GM19025 (cell line): ENCODE results near the gene UBE2E2.

ENCODE experiments used
- ATAC-seq: cut with Tn5 transposase; IDR thresholded peaks from one replicate; pipeline ENCODE4 v1.9.1; 2021; ENCODE audit warnings: mild to moderate bottlenecking, low read depth, moderate library complexity; ENCODE audit not compliant: unreplicated experiment

UBE2E2 gene

GRCh38 chr3:23459889-23460546 lies 256.9 kb downstream of the UBE2E2 start:
- ATAC-seq, result no peak

DNA sequence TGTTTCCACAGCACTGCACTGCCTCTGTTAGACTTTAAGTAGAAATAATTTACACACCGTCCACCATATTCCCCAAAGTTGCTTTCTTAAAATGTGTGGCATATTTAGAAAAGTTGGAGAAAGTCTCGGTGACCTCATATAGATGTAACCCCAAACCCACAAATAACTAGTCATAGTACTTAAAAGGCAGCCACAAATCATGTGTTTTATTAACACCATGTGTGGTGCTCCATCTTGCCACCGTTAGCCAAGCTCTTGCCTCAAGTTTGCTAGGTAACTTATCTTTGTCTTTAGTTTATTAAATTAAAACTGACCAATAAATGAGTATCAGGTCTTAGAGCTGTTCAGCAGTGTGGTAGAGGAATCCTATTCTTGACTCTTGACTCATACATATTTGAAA lies 257.9 kb downstream of the UBE2E2 start:
- ATAC-seq, result no peak

- no peak for ATAC-seq
Measured at GRCh38 chr3:23463791-23464190, 260.7 kb downstream of the UBE2E2 start.

- ATAC-seq, result no peak
Measured at GRCh38 chr3:23465569-23465968, 262.4 kb downstream of the UBE2E2 start.

- ATAC-seq, result no peak
Measured at GRCh38 chr3:23468203-23468602, 265.1 kb downstream of the UBE2E2 start.

DNA sequence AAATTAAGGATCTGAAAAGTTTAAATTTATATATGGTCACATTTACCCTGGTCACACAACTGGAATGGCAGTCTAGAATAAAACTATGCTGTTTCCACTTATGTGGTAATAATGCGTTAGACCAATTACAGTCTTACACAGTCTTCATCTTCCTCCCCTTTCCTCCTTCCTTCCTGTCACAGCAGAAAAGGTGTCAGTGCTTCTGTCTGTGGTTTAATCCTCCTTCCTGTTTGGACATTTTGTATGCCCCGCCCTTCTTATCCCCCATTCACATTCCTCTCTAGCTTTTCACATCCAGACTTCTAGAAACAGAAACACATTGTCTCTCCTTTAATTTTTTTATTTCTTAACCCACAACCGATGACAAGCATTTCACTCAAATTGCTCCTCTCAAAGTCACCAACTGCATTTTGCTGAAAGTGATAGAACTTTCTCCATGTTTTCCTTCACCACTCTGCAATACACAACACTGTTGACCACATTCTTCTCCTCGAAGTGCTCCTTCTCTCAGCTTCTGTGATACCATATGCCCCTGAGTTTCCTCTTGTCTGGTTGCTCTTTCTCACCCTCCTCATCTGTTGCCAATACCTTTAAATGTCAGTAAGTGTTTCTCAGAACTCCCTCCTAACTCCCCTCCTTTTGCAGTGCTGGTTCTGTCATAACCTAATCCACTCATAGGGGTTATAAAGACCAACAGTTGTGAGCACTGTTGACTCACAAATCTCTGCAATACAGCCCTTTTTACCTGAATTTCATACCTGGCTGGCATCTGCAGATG lies 271.6 kb downstream of the UBE2E2 start:
- ATAC-seq, result no peak

- no peak for ATAC-seq
Measured at GRCh38 chr3:23475446-23475845, 272.3 kb downstream of the UBE2E2 start.

DNA sequence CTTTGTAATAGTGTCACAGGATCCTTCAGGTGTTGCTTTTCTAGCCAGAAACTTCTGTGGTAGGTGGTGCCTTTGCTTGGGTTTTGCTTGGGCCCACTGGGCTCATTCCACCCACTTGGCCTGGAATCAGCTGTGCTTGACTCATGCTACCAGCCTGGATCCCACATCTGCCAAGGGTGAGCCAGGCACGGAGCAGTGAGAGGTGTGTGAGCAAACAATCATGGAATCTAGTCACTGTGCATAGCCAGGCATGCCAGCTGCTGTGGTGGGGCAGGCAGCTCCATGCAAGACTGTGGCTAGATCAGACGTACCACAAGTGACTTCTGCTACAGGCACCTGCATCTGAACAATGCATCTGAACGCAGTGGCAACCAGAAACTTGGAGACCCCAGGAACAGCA lies 275.9 kb downstream of the UBE2E2 start:
- no peak for ATAC-seq

GRCh38 chr3:23479615-23480328 lies 276.6 kb downstream of the UBE2E2 start:
- no peak for ATAC-seq

GRCh38 chr3:23480329-23480714 lies 277.2 kb downstream of the UBE2E2 start:
- no peak for ATAC-seq

DNA sequence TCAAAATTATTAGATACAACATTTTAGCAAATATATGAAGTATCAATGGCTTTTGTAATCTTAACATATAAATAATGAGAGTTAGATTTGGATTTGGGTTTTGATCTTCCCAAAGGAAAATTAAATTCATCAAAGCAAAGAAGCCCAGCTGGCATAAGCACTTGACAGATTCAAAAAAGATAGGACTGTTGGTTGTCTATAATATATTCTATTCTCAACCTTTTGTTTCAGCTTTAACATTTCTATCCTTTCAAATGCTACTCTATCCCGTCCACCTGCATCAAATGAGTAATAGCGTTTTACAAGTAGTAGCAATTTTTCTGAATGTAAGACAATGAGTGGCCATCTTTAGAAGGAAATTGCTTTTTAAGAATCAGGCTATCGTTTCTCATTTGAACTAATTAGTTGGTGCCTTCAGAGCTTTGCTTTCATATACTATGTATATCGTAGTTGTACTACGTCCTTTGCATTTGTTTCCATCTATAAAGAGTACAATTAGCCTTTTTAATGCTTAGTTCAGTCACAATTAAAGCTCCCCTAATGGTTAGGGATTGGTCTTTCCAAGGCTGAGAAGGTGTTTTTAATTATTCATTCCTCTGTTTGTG lies 278.0 kb downstream of the UBE2E2 start:
- no peak for ATAC-seq

GRCh38 chr3:23481616-23482278 lies 278.6 kb downstream of the UBE2E2 start:
- no peak for ATAC-seq

DNA sequence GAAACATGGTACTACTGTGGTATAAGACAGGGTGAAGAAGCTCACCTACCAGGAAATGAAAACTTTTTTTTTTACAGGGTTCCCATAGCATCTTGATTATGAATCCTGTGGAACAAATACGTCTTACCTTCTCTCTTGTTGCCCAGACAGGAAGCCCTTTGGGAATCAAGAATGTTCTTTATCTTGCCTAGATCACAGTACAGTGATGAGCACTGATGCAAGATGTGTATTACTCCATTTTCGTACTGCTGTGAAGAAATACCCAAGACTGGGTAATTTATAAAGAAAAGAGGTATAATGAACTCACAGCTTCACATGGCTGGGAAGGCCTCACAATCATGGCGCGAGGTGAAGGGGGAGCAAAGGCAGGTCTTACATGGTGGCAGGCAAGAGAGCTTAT lies 281.3 kb downstream of the UBE2E2 start:
- no peak for ATAC-seq

DNA sequence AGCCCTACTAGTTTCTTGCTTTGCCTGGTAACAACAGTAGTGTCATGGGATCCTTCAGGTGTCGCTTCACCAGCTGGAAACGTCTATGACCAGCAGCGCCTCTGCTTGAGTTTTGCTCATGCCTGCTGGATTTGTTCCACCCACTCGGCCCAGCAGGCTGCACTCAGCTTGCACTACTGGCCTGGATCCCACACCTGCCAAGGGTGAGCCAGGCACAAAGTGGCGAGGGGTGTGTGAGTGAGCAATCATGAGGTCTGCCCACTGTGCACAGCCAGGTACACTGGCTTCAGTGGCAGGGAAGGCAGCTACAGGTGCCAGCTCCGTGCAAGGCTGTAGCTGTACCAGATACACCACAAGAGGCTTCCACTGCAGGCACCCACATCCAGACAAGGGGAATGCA lies 282.8 kb downstream of the UBE2E2 start:
- no peak for ATAC-seq

GRCh38 chr3:23487015-23487414 lies 283.9 kb downstream of the UBE2E2 start:
- no peak for ATAC-seq

DNA sequence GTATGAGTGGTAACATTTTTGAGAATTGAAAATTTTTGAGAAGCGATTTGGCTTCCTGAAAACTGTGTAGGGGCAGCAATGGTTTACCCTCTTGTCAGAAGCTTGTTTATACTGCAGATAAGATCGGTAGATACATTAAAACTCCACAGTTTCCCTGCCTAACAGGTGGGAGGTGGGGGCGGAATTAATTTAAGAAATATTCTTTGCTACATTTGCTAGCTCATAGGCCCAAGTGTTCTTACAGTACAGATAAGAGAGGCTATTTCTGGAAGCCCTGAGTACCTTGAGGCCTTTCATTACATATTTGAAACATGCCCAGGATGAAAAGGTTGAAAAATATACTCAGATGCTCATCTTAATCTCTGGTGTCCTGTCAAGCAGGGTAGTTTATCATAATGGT lies 285.5 kb downstream of the UBE2E2 start:
- no peak for ATAC-seq

GRCh38 chr3:23489300-23490158 lies 286.4 kb downstream of the UBE2E2 start:
- no peak for ATAC-seq

DNA sequence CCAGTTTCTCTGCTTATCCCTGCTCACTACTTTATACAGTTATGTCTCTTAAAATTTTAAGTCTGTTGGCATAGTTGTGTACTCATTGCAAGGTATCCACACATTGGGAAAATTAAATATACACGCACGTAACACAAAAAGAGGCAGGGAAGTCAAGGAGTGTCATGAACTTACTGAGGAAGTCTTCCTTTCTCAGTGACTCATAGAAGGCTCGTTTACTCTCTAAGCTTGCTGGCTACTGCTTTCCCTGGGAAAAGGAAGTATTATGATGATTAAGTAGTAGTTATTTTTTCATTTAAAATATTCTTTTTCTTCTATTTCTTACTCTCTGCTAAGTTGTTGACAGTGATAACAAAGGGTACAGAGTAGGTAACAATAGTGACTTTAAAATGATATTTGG lies 287.3 kb downstream of the UBE2E2 start:
- no peak for ATAC-seq

- ATAC-seq, result no peak
Measured at GRCh38 chr3:23492057-23492456, 288.9 kb downstream of the UBE2E2 start.

DNA sequence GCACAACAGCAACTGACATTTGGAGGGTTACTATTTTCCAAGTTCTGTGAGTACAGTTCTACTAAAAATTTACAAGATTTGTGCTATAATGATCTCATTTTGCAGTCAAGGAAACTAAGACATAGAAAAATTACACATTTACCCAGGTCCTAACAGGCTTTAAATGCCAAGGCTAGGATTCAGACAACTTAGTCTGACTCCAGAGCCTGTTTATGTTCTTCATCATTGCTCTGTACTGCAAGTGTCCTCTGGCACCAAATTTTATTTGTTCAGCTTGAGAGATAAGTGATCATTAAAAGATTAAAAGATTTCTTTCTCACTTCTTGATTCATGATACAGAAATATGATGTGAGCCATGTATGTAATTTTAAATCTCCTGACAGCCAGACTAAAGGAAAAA lies 290.8 kb downstream of the UBE2E2 start:
- ATAC-seq, result no peak
